Lung (tissue), 12 donors: Measurements from ENCODE around the gene IRX1. TPM values are rescaled to one million over a fixed set of nuclear protein-coding genes. Genes with fewer than 3 reads are reported as not detected.

Source experiments
- ATAC-seq: fragments of 200-7000 bp; cut with Tn5 transposase; one replicate; pipeline ENCODE4 v1.9.1; 2020; ENCODE audit warnings: moderate number of reproducible peaks; ENCODE audit not compliant: insufficient read depth, low FRiP score
- DNase-seq, 3 donors: peaks; one replicate each; pipeline ENCODE4 v3.0.0-alpha.2; 2013 to 2017
- H3K27ac ChIP-seq, 2 donors: one replicate each; pipeline ENCODE4 v1.5.1; 2013; ENCODE audit warnings: mild to moderate bottlenecking in 2 of 2, moderate library complexity in 2 of 2, control low read depth in 1 of 2, inconsistent platforms in 1 of 2, low read depth in 1 of 2, low read length in 1 of 2
- H3K27me3 ChIP-seq, 3 donors: one replicate each; pipeline ENCODE4 v1.5.1; 2013; ENCODE audit warnings: low read length in 2 of 3; ENCODE audit not compliant: control insufficient read depth in 3 of 3, insufficient read depth in 3 of 3
- H3K36me3 ChIP-seq, 4 donors: one replicate each; pipeline ENCODE4 v1.5.1; 2013; ENCODE audit warnings: low read length in 4 of 4, mild to moderate bottlenecking in 1 of 4, moderate library complexity in 1 of 4; ENCODE audit not compliant: control insufficient read depth in 4 of 4, insufficient read depth in 4 of 4
- H3K4me1 ChIP-seq, 5 donors: one replicate each; pipeline ENCODE4 v1.5.1; 2013; ENCODE audit warnings: low read length in 5 of 5, mild to moderate bottlenecking in 2 of 5, moderate library complexity in 1 of 5; ENCODE audit not compliant: control insufficient read depth in 5 of 5, insufficient read depth in 5 of 5
- H3K4me3 ChIP-seq: one replicate; pipeline ENCODE4 v1.5.1; 2013; ENCODE audit warnings: mild to moderate bottlenecking, control low read depth, moderate library complexity
- H3K9ac ChIP-seq, 2 donors: one replicate each; pipeline ENCODE4 v1.5.1; 2013; ENCODE audit warnings: low read length in 2 of 2, control low read depth in 1 of 2; ENCODE audit not compliant: insufficient read depth in 1 of 2
- H3K9me3 ChIP-seq, 4 donors: one replicate each; pipeline ENCODE4 v1.5.1; 2013; ENCODE audit warnings: low read length in 3 of 4, mild to moderate bottlenecking in 1 of 4, moderate library complexity in 1 of 4; ENCODE audit not compliant: control insufficient read depth in 4 of 4, insufficient read depth in 3 of 4
- WGBS, 2 donors: extraction: QIAGEN DNeasy Blood & Tissue Kit; methylation state at CpG; one replicate each; pipeline ENCODE4 v1.1.7; 2013; 5-methylcytosine and 5-hydroxymethylcytosine counted together
- polyA plus RNA-seq, 2 donors: library from polyadenylated mRNA; stranded (reverse); fragments of 200-250 nt; gene quantifications; one replicate each; pipeline ENCODE4 v1.2.1, GENCODE V29; 2013
- total RNA-seq, 2 donors: library from RNA; depleted of rRNA in 1 of 2; stranded (reverse); fragments of >200 nt in 1 of 2; gene quantifications; one replicate each; pipeline ENCODE4 v1.2.1, GENCODE V29; 2014 to 2021
- TF ChIP-seq, protein P1 (sequence below): IDR thresholded peaks from 2 replicates; pipeline ENCODE4 v1.5.1; 2012; ENCODE audit warnings: mild to moderate bottlenecking; ENCODE audit errors: control extremely low read depth, extremely low read depth
- donor health status: control.
- donor health status: control.
- donor health status: Bipolar disorder and iron deficiency.
- donor health status: healthy.
- donor health status: DM: yes; HTN: yes; CAD: no.

The IRX1 gene
- total and polyA plus RNA-seq, 4 donors = 3.6 to 25.7 (median 9.1) TPM

GRCh38 chr5:3599226-3600105, 3.8 kb downstream of the IRX1 start:
- peaks cover 4 to 64% (median 62%) of the 10 kb centered on the region in 3 donors for H3K27me3 ChIP-seq
- no peak overlapping the region for H3K4me3 ChIP-seq
- ATAC-seq (no peak), DNase-seq (no peak)
- no peak overlapping the region for H3K27ac ChIP-seq
- peaks cover 0 to 2% (median 0%) of the 10 kb centered on the region in 4 donors for H3K9me3 ChIP-seq
- TF ChIP-seq, protein P1, sequence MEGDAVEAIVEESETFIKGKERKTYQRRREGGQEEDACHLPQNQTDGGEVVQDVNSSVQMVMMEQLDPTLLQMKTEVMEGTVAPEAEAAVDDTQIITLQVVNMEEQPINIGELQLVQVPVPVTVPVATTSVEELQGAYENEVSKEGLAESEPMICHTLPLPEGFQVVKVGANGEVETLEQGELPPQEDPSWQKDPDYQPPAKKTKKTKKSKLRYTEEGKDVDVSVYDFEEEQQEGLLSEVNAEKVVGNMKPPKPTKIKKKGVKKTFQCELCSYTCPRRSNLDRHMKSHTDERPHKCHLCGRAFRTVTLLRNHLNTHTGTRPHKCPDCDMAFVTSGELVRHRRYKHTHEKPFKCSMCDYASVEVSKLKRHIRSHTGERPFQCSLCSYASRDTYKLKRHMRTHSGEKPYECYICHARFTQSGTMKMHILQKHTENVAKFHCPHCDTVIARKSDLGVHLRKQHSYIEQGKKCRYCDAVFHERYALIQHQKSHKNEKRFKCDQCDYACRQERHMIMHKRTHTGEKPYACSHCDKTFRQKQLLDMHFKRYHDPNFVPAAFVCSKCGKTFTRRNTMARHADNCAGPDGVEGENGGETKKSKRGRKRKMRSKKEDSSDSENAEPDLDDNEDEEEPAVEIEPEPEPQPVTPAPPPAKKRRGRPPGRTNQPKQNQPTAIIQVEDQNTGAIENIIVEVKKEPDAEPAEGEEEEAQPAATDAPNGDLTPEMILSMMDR = no peak
- H3K36me3 ChIP-seq = no peaks in the 10 kb centered on the region
- H3K9ac ChIP-seq = no peak overlapping the region
- peaks cover 0 to 16% (median 6%) of the 10 kb centered on the region in 5 donors for H3K4me1 ChIP-seq
- WGBS, 2 donors = 6 to 11% methylated on average over 77 to 86 of the region's 86 CpGs

- Histone ChIP-seq H3K27me3 (peaks cover 0 to 69% (median 67%) of the 10 kb centered on the region in 3 donors), H3K9me3 (peaks cover 0 to 2% (median 0%) of the 10 kb centered on the region in 4 donors), H3K4me3 (no peak overlapping the region), H3K9ac (peak overlapping the region in 1 of 2 donors; percentile 1), H3K27ac (no peak overlapping the region), H3K36me3 (no peaks in the 10 kb centered on the region), H3K4me1 (peaks cover 0 to 11% (median 4%) of the 10 kb centered on the region in 5 donors)
- WGBS, 2 donors = 3 to 16% methylated on average over 67 to 71 of the region's 71 CpGs
- TF ChIP-seq, protein P1 = no peak
- ATAC-seq (no peak), DNase-seq (peak; percentile 19 to 45 (median 43))
Observed at GRCh38 chr5:3600106-3601060, 4.8 kb downstream of the IRX1 start.

- Histone ChIP-seq H3K4me1 (peaks cover 0 to 11% (median 4%) of the 10 kb centered on the region in 5 donors), H3K36me3 (no peaks in the 10 kb centered on the region), H3K27ac (no peak overlapping the region), H3K4me3 (no peak overlapping the region), H3K9me3 (peaks cover 0 to 2% (median 0%) of the 10 kb centered on the region in 4 donors), H3K9ac (peak overlapping the region in 1 of 2 donors; percentile 1), H3K27me3 (peaks cover 3 to 74% (median 72%) of the 10 kb centered on the region in 3 donors)
- TF ChIP-seq, protein P1 = no peak
- ATAC-seq = no peak
- no peak for DNase-seq
- 12 to 27% methylated on average over 23 of the region's 23 CpGs for WGBS, 2 donors
Observed at GRCh38 chr5:3601061-3601710, 5.6 kb downstream of the IRX1 start.
